AG09309 (cell line): ENCODE results near the gene MPZL1.

Experiments
- DNase-seq: peaks from one replicate; pipeline ENCODE4 v3.0.0-alpha.2; 2010; ENCODE audit warnings: low read depth
- H3K4me3 ChIP-seq: 2 replicates; pipeline ENCODE4 v1.5.1; 2011; ENCODE audit warnings: mild to moderate bottlenecking, low read depth, low read length, moderate library complexity; ENCODE audit not compliant: control insufficient read depth
- TF ChIP-seq, protein P1 (sequence below): IDR thresholded peaks from 2 replicates; pipeline ENCODE4 v1.5.1; 2011; ENCODE audit warnings: mild to moderate bottlenecking, low read depth, low read length, inconsistent platforms; ENCODE audit not compliant: insufficient read depth, control insufficient read depth; ENCODE audit errors: missing control alignments

MPZL1 gene

DNA sequence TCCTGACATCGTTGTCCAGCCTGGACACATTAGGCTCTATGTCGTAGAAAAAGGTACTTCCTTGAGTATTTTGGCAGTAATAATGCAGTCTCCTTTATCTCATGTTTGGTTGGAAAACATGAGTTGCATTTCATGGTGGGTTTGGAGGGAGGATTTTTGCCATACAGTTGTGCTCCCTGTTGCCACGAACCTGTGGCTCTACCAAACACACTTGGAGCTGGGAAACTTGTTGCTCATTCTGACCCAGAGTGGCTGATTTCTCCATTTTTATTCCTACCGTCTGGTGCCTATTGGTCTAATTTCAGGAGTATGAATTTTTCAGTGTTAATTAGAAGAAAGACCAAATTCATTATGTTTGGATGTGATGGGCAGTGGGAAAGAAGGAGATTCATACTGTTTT is 50.7 kb downstream of the MPZL1 start:
- no peak for DNase-seq
- no peak overlapping the region for H3K4me3 ChIP-seq
- TF ChIP-seq, protein P1, sequence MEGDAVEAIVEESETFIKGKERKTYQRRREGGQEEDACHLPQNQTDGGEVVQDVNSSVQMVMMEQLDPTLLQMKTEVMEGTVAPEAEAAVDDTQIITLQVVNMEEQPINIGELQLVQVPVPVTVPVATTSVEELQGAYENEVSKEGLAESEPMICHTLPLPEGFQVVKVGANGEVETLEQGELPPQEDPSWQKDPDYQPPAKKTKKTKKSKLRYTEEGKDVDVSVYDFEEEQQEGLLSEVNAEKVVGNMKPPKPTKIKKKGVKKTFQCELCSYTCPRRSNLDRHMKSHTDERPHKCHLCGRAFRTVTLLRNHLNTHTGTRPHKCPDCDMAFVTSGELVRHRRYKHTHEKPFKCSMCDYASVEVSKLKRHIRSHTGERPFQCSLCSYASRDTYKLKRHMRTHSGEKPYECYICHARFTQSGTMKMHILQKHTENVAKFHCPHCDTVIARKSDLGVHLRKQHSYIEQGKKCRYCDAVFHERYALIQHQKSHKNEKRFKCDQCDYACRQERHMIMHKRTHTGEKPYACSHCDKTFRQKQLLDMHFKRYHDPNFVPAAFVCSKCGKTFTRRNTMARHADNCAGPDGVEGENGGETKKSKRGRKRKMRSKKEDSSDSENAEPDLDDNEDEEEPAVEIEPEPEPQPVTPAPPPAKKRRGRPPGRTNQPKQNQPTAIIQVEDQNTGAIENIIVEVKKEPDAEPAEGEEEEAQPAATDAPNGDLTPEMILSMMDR = no peak

- no peak overlapping the region for H3K4me3 ChIP-seq
- DNase-seq = no peak
- TF ChIP-seq, protein P1 = no peak
Observed at GRCh38 chr1:167773516-167773915, 51.7 kb downstream of the MPZL1 start.

DNA sequence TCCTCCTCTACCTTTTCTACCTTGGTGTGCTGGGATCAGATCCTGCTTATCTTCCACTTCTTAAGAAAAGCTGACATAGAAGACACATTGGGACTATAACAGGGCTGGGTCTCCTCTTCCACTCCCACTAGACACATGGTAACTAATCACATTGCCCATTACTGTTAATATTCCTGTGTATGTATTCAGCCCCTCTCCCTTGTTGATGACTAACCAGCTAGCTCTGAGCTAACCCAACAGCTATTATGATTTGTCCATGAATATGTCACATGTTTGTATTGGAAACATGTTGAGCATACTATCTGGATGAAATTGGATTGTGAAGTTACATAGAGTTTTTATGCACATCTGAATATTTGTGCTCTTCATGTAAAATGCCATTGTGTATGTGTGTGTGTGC is 52.9 kb downstream of the MPZL1 start:
- TF ChIP-seq, protein P1 = no peak
- no peak overlapping the region for H3K4me3 ChIP-seq
- DNase-seq = no peak

GRCh38 chr1:167775178-167775577 is 53.4 kb downstream of the MPZL1 start:
- TF ChIP-seq, protein P1 = no peak
- DNase-seq = no peak
- H3K4me3 ChIP-seq = no peak overlapping the region

- H3K4me3 ChIP-seq = no peak overlapping the region
- TF ChIP-seq, protein P1 = no peak
- DNase-seq = no peak
Observed at GRCh38 chr1:167776151-167776550, 54.4 kb downstream of the MPZL1 start.

- no peak for DNase-seq
- TF ChIP-seq, protein P1 = no peak
- H3K4me3 ChIP-seq = no peak overlapping the region
Observed at GRCh38 chr1:167776616-167777268, 55.0 kb downstream of the MPZL1 start.
